ENCODE measurements around the gene ARID1B.

Gene ARID1B

DNA sequence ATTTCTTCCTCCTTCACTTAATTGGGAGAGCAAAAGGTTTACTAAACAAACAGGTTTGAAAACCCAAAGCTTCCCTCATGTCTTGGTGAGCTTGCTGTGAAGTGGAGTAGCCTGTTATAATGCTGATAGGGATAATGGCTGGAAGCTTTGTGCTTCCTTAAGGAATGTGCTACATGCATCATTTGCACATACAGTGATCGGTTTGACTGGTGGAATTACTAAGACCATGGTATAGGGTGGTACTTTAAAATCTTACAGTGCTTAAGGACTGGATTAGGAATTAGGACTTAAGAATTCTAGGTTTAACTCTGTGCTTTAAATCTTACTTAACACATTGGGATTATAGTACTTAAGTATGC lies 75.7 kb downstream of the ARID1B start:
- no peak for DNase-seq (ENCODE audit: low spot score)

- no peak for DNase-seq (ENCODE audit: low spot score)
Measured at GRCh38 chr6:156853733-156854132, 76.6 kb downstream of the ARID1B start.

- no peak for DNase-seq (ENCODE audit: low spot score)
Measured at GRCh38 chr6:156854466-156855161, 77.4 kb downstream of the ARID1B start.

- no peak for DNase-seq (ENCODE audit: low spot score)
Measured at GRCh38 chr6:156857573-156857972, 80.4 kb downstream of the ARID1B start.

- DNase-seq (ENCODE audit: low spot score): no peak
Measured at GRCh38 chr6:156859686-156860085, 82.5 kb downstream of the ARID1B start.

GRCh38 chr6:156862711-156863110 lies 85.5 kb downstream of the ARID1B start:
- DNase-seq (ENCODE audit: low spot score): no peak

- DNase-seq (ENCODE audit: low spot score): no peak
Measured at GRCh38 chr6:156863504-156863903, 86.3 kb downstream of the ARID1B start.

DNA sequence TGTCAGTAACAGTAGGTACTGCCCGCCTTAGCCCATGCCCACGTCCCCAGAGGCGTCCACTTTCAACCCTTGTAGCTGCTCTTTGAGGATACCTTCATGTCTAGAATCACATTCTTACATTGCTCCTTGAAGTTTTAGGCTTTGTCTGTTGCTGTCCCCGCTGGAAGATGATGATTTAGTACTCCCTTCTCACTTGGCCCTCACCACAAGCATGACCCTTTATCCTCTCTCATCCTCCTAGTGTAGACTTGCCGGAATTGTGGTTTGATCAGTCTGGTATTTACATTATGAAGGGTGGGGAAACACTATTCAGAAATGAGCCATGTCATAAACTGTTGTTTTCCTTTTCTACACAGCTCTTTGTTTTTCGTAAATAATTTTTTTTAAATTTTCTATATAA lies 87.4 kb downstream of the ARID1B start:
- DNase-seq (ENCODE audit: low spot score): no peak

- DNase-seq (ENCODE audit: low spot score): no peak
Measured at GRCh38 chr6:156865019-156865629, 87.9 kb downstream of the ARID1B start.

DNA sequence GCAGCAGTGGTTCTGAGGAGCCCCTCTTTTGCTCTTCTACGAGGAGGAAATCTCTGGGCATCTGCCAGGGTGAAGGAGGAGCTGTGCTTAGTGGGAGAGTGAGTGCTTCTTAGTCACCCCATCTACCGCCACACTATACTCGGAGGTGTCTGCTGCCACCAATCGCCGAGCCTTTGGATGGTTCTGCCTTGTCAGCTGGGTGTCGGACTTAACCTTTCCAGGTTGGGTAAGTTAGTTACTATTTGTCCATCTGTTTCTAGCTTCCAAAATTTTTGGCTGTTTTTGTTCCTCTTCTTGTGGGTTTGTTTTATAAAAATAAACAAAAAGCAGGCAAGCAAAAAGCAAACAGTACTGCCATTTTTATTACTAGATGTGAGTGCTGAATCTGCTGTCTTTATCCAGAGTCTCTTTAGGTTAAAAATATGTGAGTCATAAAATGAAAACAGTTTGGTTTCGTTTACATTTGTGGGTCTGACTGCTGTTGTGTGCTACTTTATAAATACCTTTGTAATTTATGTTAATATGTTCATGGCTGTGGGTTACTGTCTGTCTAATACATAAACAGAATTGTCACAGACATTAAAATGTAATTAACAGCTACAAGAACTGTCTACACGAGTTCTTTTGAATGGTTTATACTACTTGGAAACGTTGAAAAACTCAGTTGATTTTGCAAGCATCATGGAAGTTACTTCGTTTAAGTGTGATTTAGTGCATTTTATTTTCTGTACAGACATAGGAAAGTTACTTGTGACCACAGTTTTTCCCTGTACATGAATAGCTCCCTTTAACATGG lies 89.2 kb downstream of the ARID1B start:
- DNase-seq (ENCODE audit: low spot score): peak; percentile 41

- no peak for DNase-seq (ENCODE audit: low spot score)
Measured at GRCh38 chr6:156867121-156867520, 89.9 kb downstream of the ARID1B start.

DNA sequence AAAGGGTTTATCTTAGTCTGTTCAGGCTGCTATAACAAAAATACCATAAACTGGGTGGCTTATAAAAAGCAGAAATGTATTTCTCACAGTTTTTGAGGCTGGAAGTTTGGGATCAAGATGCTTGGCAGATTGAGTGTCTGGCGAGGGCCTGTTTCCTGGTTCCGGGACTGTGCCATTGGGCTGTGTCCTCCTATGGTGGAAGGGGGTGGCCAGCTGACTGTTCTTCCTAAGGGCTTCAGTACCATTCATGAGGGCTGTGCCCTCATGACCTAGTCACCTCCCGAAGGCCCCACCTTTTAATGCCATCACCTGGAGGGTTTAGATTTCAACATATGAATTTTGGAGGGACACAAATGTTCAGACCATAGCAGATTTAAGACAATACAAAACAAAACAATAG lies 91.2 kb downstream of the ARID1B start:
- DNase-seq (ENCODE audit: low spot score): no peak

DNA sequence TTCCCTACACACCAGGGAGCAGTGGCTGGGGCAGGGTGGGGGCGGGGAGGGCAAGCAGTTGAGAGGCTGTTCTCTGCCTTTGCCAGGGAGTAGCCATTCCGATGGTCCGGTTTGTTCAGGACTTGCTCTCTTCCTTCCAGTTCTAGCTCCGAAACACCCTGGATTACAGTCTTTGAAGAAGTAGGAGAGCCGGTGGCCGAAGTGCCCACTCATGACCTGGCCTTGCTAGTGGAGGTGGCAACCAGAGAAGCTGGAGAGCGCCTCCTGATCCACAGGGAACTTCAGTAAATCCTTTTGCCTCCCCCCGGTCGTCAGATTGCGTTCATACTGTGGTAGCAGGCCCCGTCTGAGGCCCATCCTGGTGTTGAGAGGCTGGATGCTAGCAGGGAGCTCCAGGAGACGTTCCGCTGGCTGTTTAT lies 92.8 kb downstream of the ARID1B start:
- no peak for DNase-seq (ENCODE audit: low spot score)

DNA sequence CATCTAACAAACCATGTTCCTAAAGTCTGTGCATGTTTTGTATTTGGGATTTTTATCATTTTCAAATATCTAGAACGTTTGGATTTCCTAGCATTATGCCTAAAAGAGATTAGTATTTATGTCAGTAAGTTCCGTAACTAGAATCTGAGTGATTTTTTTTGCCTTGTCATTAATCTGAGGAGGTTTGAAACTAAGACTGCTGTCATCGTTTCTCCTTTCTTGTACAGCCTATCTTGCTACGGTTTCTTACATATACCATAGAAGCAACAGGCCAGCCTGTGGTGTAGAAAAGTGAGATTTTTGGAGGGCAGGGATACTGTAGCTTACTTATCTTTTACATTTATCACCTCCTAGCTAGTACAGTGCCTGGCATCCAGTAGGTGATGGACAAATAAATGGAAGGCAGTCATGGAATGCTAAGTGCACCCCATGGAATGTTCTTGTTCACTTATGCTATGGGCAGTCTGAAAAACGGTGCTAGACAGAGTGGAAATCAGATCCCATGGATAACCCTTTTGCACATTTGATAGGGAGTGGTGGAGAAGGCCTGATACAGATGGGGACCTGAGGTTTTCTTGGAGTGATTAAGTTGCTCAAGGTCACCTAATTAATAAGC lies 93.9 kb downstream of the ARID1B start:
- DNase-seq (ENCODE audit: low spot score): no peak

DNA sequence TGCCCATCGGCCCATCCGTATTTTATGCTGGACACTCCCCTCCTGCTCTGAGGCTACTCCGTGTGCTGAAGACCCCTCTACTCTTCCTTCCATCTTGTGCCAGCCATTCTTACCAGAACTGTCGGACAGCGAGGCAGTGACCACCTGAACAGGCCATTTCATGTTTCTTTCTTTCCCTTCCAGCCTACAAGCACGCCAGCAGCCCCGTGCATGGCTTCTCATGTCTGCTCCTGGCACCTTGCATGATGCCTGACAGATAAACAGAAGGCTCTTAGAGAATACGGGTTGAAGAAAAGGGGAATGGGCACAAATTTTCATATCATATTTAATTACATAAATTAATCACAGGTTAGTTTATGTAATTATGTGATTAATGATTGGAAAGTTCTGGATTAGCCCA lies 95.7 kb downstream of the ARID1B start:
- no peak for DNase-seq (ENCODE audit: low spot score)

DNA sequence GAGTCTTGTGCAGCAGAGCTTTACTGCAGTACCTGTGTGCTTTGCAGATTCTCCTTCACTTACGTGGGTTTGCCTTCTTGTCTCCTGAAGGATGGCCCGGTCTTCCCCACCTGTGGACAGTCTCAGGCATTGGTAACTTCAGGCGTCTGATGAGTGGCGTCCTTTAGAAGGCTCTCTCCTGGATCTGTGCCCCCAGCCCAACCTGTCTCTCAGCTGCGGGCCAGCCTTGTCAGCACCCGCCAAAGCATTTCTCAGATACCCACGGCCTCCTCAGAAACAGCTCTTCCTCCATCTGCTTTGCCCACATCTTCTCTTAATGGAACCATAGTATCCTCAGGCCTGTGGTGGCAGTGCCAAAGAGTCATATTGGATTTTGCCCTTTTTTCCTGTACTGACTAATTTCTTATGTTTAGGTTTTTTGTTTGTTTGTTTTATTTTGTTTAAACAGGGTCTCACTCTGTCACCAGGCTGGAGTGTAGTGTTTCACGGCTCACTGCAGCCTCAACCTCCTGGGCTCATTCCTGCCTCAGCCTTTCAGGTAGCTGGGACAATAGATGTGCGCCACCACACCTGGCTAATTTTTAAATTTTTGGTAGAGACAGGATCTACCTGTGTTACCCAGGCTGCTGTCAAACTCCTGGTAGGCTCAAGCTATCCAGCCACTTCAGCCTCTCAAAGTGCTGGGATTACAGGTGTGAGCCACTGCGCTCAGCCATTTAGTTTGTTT lies 96.6 kb downstream of the ARID1B start:
- DNase-seq (ENCODE audit: low spot score): no peak

DNA sequence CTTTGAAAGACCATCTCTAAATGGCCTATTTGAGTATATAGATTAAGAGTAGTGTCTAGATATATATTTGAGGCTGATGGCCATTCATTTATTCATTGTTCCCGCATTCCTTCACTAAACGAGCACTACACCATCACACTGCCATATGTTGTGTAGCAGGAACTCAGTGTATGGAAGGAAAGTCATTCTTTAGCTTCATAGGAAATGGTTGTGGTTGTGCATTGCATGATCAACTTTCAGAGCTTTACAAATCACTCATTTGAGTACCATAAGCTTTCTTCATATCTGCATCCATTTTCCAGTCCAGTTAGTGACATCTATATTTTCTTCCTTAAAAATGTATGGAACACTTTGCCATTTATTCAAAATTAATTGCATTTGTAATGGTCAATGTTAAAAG lies 97.9 kb downstream of the ARID1B start:
- DNase-seq (ENCODE audit: low spot score): no peak

DNA sequence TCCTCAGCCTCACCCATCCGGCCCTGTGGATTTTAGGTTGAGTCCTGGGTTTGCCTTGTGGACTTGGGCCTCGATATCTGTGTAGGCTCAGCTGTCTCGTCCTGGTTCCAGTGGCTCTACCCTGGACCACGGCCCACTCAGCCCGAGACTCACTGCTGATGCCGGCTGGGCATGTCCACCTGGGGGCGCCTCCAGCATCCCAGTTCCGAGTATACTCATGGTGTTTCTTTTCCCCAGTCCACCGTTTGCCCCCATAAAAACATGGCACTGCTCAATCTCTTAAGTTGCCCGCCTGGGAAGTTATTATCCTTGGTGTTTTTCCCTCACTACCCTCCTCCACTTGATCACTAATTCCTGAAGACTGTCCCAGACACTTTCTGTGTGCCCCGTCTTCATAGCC lies 99.1 kb downstream of the ARID1B start:
- no peak for DNase-seq (ENCODE audit: low spot score)

DNA sequence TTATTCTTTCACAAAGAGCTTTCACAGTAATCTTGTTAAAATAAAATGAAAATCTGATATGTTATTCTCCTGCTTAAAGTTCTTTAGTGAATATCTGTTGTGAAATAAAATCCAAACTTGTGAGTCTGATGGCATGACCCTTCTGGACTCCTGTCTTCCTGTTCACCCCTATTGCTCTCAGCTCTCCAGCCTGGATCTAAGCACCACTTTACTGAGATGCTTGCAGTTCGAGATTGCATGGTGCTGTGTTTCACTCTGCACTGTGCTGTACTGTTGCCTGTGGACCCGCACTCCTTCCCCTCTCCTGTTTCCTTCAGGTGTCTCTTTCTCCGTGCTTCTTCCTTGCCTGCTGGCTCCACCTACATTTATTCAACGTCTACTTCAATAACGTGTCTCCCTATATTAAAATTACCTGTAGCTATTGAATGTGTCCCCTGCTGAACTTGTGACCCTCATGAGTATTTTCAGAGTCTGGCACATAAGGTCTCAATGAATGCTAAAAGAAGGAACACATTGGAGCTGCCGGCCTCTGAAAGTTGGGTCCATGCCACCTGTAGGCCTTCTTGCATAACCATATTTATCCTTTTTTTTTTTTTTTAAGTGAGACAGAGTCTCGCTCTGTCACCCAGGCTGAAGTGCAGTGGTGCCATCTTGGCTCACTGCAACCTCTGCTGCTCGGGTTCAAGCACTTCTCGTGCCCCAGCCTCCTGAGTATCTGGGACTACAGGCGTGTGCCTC lies 100.1 kb downstream of the ARID1B start:
- no peak for DNase-seq (ENCODE audit: low spot score)

- no peak for DNase-seq (ENCODE audit: low spot score)
Measured at GRCh38 chr6:156878681-156879080, 101.5 kb downstream of the ARID1B start.

- no peak for DNase-seq (ENCODE audit: low spot score)
Measured at GRCh38 chr6:156879186-156879585, 102.0 kb downstream of the ARID1B start.

DNA sequence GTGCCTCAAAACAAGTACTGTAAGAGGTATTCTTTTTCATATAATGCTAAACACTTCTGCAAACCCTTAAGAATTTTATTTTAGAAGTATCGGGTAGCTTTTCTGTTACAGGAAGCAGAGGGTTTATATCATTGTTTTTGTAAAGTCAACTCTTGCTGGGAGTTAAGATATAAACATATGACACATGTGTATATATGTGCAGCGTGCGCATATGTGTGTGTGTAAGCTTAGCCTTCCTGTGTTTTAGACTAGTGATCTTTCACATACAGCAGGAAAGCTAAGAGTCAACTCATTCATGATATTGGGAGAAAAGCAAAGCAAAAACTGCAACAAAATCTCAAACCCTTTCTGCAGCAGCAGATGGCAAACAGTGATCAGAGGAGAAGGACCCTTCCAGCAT lies 102.4 kb downstream of the ARID1B start:
- DNase-seq (ENCODE audit: low spot score): no peak
